Fibroblast of lung (primary cell): ENCODE data around the gene TUBGCP6.

Experiments
- CTCF ChIP-seq, 2 donors: IDR thresholded peaks in 1 of 2; conservative IDR thresholded peaks in 1 of 2; 1 replicate in 1 of 2; 2 replicates in 1 of 2; pipeline ENCODE4 v1.5.1; 2011 to 2012; ENCODE audit warnings: low read length in 2 of 2, control low read depth in 1 of 2, inconsistent platforms in 1 of 2, low read depth in 1 of 2, mild to moderate bottlenecking in 1 of 2
- EZH2 ChIP-seq: IDR thresholded peaks from 2 replicates; pipeline ENCODE4 v1.5.1; 2012; ENCODE audit warnings: low read length, control low read depth, mild to moderate bottlenecking; ENCODE audit errors: missing control alignments

- TF ChIP-seq CTCF (conservative IDR thresholded peaks at IDR 0.05 in 1 of 2, IDR thresholded peaks at IDR 0.05 in 1 of 2; ENCODE audit: low read depth in 1 of 2, low read length in 2 of 2) (no peak), EZH2 (no peak)
Measured at GRCh38 chr22:50200461-50201190, 44.2 kb downstream of the TUBGCP6 start, which contains the start of gene SELENOO.
